Bronchial epithelial cell (primary cell): ENCODE data around the gene WDR37. TPM values are rescaled to one million over a fixed set of nuclear protein-coding genes. Genes with fewer than 3 reads are reported as not detected.

Experiments
- DNase-seq: peaks from one replicate; pipeline ENCODE4 v3.0.0-alpha.2; 2010; ENCODE audit warnings: low read depth
- FAIRE-seq: peaks from 2 replicates; lab custom pipeline; 2011; peaks lifted over from hg19 to GRCh38; lab: Jason Lieb, UNC
- H3K27me3 ChIP-seq: 2 replicates; pipeline ENCODE4 v1.5.1; 2011; ENCODE audit warnings: low read length; ENCODE audit not compliant: control insufficient read depth, insufficient read depth
- H3K36me3 ChIP-seq: 2 replicates; pipeline ENCODE4 v1.5.1; 2011; ENCODE audit warnings: low read length; ENCODE audit not compliant: control insufficient read depth, insufficient read depth
- H3K4me3 ChIP-seq: 2 replicates; pipeline ENCODE4 v1.5.1; 2011; ENCODE audit warnings: mild to moderate bottlenecking, low read depth, low read length, control low read depth
- CTCF ChIP-seq: IDR thresholded peaks from 2 replicates; pipeline ENCODE4 v1.5.1; 2011; ENCODE audit warnings: mild to moderate bottlenecking, moderate library complexity, low read length, control low read depth, inconsistent platforms; ENCODE audit not compliant: insufficient read depth, severe bottlenecking
- total RNA-seq: library from RNA; depleted of rRNA; stranded (reverse); fragments of >200 nt; gene quantifications from 2 replicates; pipeline ENCODE4 v1.2.1, GENCODE V29; 2014

WDR37 gene
- total RNA-seq, 1 donor from 2014 or later = 11.1 TPM

DNA sequence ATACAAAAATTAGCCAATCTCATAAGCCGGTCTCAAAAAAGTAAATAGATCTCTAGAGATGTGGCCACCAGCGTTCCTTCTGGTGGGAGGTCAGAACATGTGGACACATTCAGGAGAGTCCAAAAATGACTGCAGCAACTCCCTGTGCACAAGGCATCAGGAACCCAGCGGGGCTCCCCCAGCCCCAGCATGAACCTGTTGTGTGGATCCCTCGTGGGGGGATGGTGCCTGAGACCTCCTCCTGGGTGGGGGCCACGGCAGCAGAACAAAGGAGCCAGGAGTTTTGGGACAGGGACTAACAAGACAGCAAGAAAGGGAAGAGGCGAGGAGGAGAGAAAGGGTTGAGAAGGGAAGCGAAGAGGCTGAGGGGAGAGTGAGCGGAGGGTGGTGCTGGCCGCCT is 121.8 kb downstream of the WDR37 start:
- Histone ChIP-seq H3K36me3 (no peaks in the 10 kb centered on the region), H3K27me3 (no peaks in the 10 kb centered on the region), H3K4me3 (no peak overlapping the region)
- no peak for TF ChIP-seq CTCF
- no peak for FAIRE-seq
- DNase-seq = no peak

- no peak for TF ChIP-seq CTCF
- no peak overlapping the region for H3K4me3 ChIP-seq
- FAIRE-seq = no peak
- no peaks in the 10 kb centered on the region for H3K36me3 ChIP-seq
- DNase-seq = no peak
- H3K27me3 ChIP-seq = no peaks in the 10 kb centered on the region
Measured at GRCh38 chr10:1178506-1178905, 122.3 kb downstream of the WDR37 start.

- no peak for TF ChIP-seq CTCF
- FAIRE-seq = no peak
- Histone ChIP-seq H3K27me3 (no peaks in the 10 kb centered on the region), H3K4me3 (no peak overlapping the region), H3K36me3 (no peaks in the 10 kb centered on the region)
- DNase-seq = no peak
Measured at GRCh38 chr10:1179346-1180070, 123.3 kb downstream of the WDR37 start.

DNA sequence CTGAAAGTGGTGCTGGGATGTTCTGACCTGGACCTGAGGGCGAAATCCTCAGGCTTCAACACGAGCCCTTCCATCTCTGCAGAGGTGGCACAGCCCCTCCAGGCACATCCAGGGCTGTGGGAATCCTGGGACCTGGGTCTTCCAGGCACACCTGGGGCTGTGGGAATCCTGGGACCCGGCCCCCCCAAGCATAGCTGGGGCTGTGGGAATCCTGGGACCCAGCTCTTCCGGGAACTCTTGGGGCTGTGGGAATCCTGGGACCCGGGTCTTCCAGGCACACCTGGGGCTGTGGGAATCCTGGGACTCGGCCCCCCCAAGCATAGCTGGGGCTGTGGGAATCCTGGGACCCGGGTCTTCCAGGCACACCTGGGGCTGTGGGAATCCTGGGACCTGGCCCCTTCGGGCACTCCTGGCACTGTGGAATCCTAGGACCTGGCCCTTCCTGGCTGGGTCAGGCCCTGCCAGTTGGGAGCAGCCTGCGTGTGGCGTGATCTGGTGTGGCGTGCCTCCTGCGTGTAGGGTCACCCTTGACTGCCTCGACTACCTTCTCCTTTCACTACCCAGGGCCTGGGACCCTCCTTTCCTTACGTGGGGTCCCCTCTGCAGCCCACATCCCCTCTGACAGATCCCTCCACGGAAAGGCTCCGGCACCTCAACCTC is 124.0 kb downstream of the WDR37 start:
- Histone ChIP-seq H3K27me3 (no peaks in the 10 kb centered on the region), H3K4me3 (no peak overlapping the region), H3K36me3 (no peaks in the 10 kb centered on the region)
- TF ChIP-seq CTCF = no peak
- DNase-seq (no peak), FAIRE-seq (no peak)

DNA sequence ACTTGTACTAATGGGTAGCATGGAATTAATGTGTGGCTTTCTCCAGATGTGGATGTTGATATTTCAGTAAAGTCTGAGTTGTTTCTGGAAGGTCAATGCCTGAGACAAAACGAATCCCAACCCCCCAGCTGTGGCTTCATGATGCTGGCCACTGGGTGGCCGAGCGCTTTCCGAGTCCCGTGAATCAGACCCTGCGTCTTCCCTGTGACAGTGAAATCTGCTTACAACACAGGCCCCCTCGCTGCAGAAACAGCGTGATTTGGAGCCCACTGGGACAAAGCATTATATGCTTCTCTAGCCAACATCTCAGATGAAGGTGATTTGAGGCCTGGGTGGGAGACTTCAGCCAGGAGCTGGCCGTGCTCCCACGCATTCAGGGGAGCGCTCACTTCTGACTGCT is 124.7 kb downstream of the WDR37 start:
- DNase-seq (no peak), FAIRE-seq (no peak)

More for the DNA sequence above, 124.7 kb downstream of the WDR37 start:
- Histone ChIP-seq H3K27me3 (no peaks in the 10 kb centered on the region), H3K36me3 (no peaks in the 10 kb centered on the region), H3K4me3 (no peak overlapping the region)
- TF ChIP-seq CTCF = no peak

Other genes with a start within 250 kb of the WDR37 start
- 31.1 and 41.5 TPM in 2 replicates for gene LARP4B, start 124.7 kb upstream of the WDR37 start, total RNA-seq
- 45.0 and 74.4 TPM in 2 replicates for gene GTPBP4, start 68.0 kb upstream of the WDR37 start, total RNA-seq
- gene IDI2, start 30.5 kb upstream of the WDR37 start, total RNA-seq = not detected in 2 replicates
- gene IDI1, start 7.3 kb upstream of the WDR37 start, total RNA-seq = 54.5 and 55.8 TPM in 2 replicates